NCI-H1092 treated with DMSO at 0.1 percent for 48 hours (cell line): ENCODE measurements around the gene UNC5A.

ENCODE experiments used
- DNase-seq: peaks from one replicate; lab custom pipeline; 2025; lab: John Stamatoyannopoulos, UW

Gene UNC5A

GRCh38 chr5:176810081-176810597, at the start of gene UNC5A:
Gene UNC5A (plus strand): TSS chr5:176810559. CDS start chr5:176810751, 192 bp downstream.
- DNase-seq = peak; percentile 43

- no peak for DNase-seq
Observed at GRCh38 chr5:176761755-176762154, 48.6 kb upstream of the UNC5A start.

- no peak for DNase-seq
Observed at GRCh38 chr5:176762489-176762888, 47.9 kb upstream of the UNC5A start.

GRCh38 chr5:176765687-176766086, 44.7 kb upstream of the UNC5A start:
- no peak for DNase-seq

GRCh38 chr5:176768174-176768970, 42.0 kb upstream of the UNC5A start:
- no peak for DNase-seq

- DNase-seq = no peak
Observed at GRCh38 chr5:176769911-176770310, 40.4 kb upstream of the UNC5A start.

- no peak for DNase-seq
Observed at GRCh38 chr5:176770431-176770830, 39.9 kb upstream of the UNC5A start.

- no peak for DNase-seq
Observed at GRCh38 chr5:176771102-176771845, 39.1 kb upstream of the UNC5A start.

GRCh38 chr5:176772271-176773210, 37.8 kb upstream of the UNC5A start:
- no peak for DNase-seq

- no peak for DNase-seq
Observed at GRCh38 chr5:176773408-176774035, 36.8 kb upstream of the UNC5A start.

GRCh38 chr5:176774216-176775171, 35.9 kb upstream of the UNC5A start:
- DNase-seq = no peak

- no peak for DNase-seq
Observed at GRCh38 chr5:176775409-176775808, 35.0 kb upstream of the UNC5A start.

GRCh38 chr5:176776141-176776865, 34.1 kb upstream of the UNC5A start:
- DNase-seq = no peak

GRCh38 chr5:176776916-176777315, 33.4 kb upstream of the UNC5A start:
- DNase-seq = no peak

GRCh38 chr5:176778921-176779465, 31.4 kb upstream of the UNC5A start:
- DNase-seq = no peak

- no peak for DNase-seq
Observed at GRCh38 chr5:176779537-176779936, 30.8 kb upstream of the UNC5A start.

GRCh38 chr5:176780176-176781053, 29.9 kb upstream of the UNC5A start:
- DNase-seq = peak; percentile 49

GRCh38 chr5:176781054-176781375, 29.3 kb upstream of the UNC5A start:
- peak; percentile 49 for DNase-seq
